ENCODE data around the gene CPED1.
"Not testable (repeated sequence)": the region's sequence is repeated elsewhere in the genome, so short reads cannot be mapped to it uniquely, and the experiment has no call there.

GRCh38 chr7:121252523-121253235, 264.2 kb downstream of the CPED1 start:
- TF ChIP-seq CTCF (IDR thresholded peaks at IDR 0.05; ENCODE audit: low read length); EZH2 (optimal IDR thresholded peaks at IDR 0.05; ENCODE audit: low read depth, low read length); EZH2phosphoT487 (IDR thresholded peaks at IDR 0.05; ENCODE audit: low read length): not testable (repeated sequence)
